Ishikawa (cell line): ENCODE data around the gene LMAN1L.

ENCODE experiments used
- CEBPB ChIP-seq: IDR thresholded peaks from 2 replicates; pipeline ENCODE4 v1.6.1; 2012
- CREB1 ChIP-seq: IDR thresholded peaks from 2 replicates; pipeline ENCODE4 v1.6.1; 2012; ENCODE audit warnings: low read depth
- EGR1 ChIP-seq: IDR thresholded peaks from 2 replicates; pipeline ENCODE4 v1.6.1; 2012
- EP300 ChIP-seq: IDR thresholded peaks from 2 replicates; pipeline ENCODE4 v1.6.1; 2012; ENCODE audit warnings: borderline replicate concordance
- FOXM1 ChIP-seq: IDR thresholded peaks from 2 replicates; pipeline ENCODE4 v1.6.1; 2012; ENCODE audit warnings: low read depth, borderline replicate concordance
- YY1 ChIP-seq: IDR thresholded peaks from 2 replicates; pipeline ENCODE4 v1.6.1; 2012; ENCODE audit warnings: low read depth
- TF ChIP-seq, protein P1 (sequence below): IDR thresholded peaks from 2 replicates; pipeline ENCODE4 v1.6.1; 2012; ENCODE audit warnings: low read depth, mild to moderate bottlenecking
- TF ChIP-seq, protein P2 (sequence below): IDR thresholded peaks from 2 replicates; pipeline ENCODE4 v1.6.1; 2012

DNA sequence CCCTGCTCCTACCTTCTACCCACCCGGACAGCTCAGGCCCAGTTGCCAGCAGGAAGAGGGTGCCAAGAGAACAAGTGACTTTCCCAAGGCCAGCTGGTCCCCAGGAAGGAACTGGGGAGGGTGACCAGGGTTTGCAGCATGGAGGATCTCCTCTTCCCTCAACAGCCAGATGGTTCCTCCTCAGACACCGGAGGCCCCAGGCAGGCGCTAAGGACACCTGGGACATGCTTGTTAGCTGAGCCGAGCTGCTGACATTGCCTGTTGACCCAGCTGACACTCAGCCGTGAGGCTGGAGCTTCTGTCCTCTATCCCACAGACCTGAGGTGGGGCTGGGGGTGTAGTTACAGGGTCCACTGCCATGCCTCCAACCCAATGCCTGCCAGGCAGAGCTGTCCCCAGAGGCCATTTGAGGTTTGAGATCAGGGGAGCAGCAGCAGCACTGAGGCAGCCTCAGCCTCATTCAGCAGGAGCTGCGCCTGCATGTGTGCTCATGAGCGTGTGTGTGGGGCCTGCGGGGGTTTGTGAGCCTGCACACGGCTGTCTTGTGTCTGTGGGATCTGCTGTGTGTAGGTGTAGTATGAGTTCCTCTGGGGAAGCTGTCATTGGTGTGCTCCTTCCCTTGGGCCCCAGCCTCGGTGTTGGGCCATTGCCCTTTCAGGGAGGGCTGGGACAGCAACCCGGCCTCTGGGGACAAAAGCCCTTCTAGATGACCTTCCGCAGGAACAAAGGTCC is 20.9 kb downstream of the LMAN1L start:
- TF ChIP-seq, protein P1, sequence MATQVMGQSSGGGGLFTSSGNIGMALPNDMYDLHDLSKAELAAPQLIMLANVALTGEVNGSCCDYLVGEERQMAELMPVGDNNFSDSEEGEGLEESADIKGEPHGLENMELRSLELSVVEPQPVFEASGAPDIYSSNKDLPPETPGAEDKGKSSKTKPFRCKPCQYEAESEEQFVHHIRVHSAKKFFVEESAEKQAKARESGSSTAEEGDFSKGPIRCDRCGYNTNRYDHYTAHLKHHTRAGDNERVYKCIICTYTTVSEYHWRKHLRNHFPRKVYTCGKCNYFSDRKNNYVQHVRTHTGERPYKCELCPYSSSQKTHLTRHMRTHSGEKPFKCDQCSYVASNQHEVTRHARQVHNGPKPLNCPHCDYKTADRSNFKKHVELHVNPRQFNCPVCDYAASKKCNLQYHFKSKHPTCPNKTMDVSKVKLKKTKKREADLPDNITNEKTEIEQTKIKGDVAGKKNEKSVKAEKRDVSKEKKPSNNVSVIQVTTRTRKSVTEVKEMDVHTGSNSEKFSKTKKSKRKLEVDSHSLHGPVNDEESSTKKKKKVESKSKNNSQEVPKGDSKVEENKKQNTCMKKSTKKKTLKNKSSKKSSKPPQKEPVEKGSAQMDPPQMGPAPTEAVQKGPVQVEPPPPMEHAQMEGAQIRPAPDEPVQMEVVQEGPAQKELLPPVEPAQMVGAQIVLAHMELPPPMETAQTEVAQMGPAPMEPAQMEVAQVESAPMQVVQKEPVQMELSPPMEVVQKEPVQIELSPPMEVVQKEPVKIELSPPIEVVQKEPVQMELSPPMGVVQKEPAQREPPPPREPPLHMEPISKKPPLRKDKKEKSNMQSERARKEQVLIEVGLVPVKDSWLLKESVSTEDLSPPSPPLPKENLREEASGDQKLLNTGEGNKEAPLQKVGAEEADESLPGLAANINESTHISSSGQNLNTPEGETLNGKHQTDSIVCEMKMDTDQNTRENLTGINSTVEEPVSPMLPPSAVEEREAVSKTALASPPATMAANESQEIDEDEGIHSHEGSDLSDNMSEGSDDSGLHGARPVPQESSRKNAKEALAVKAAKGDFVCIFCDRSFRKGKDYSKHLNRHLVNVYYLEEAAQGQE = no peak
- TF ChIP-seq EP300 (no peak), CREB1 (no peak), FOXM1 (no peak), CEBPB (no peak), EGR1 (no peak), YY1 (no peak)
- TF ChIP-seq, protein P2, sequence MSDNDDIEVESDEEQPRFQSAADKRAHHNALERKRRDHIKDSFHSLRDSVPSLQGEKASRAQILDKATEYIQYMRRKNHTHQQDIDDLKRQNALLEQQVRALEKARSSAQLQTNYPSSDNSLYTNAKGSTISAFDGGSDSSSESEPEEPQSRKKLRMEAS = no peak
